Fibroblast of skin of back (primary cell): ENCODE results near the gene ADNP2. TPM values are rescaled to one million over a fixed set of nuclear protein-coding genes. Genes with fewer than 3 reads are reported as not detected.

Experiments used
- DNase-seq: peaks from one replicate; pipeline ENCODE4 v3.0.0-alpha.2; 2013
- polyA plus RNA-seq, 2 experiments: library from polyadenylated mRNA; unstranded; fragments of 120-200 nt; gene quantifications; one replicate each; pipeline ENCODE4 v1.2.1, GENCODE V29; 2013; ENCODE audit not compliant: insufficient read length in 2 of 2

The ADNP2 gene
- polyA plus RNA-seq (2013, experiment 1 of 2; ENCODE audit: insufficient read length): 13.8 TPM
- 8.3 TPM for polyA plus RNA-seq (2013, experiment 2 of 2; ENCODE audit: insufficient read length)

- DNase-seq: peak; percentile 95
Measured at GRCh38 chr18:80108739-80109675, at the start of gene ADNP2. Gene ADNP2 (plus strand): TSS chr18:80109262. CDS start chr18:80117543, 8,281 bp downstream.

GRCh38 chr18:80059945-80060344, 49.1 kb upstream of the ADNP2 start:
- no peak for DNase-seq

GRCh38 chr18:80065705-80066104, 43.4 kb upstream of the ADNP2 start:
- DNase-seq: no peak

- no peak for DNase-seq
Measured at GRCh38 chr18:80067321-80067720, 41.7 kb upstream of the ADNP2 start.

GRCh38 chr18:80067897-80068296, 41.2 kb upstream of the ADNP2 start:
- DNase-seq: no peak

- DNase-seq: peak; percentile 7
Measured at GRCh38 chr18:80068571-80069272, 40.3 kb upstream of the ADNP2 start.

GRCh38 chr18:80070825-80071224, 38.2 kb upstream of the ADNP2 start:
- no peak for DNase-seq

- DNase-seq: no peak
Measured at GRCh38 chr18:80074183-80074582, 34.9 kb upstream of the ADNP2 start.

GRCh38 chr18:80074697-80075096, 34.4 kb upstream of the ADNP2 start:
- peak; percentile 8 for DNase-seq

- DNase-seq: no peak
Measured at GRCh38 chr18:80075940-80076339, 33.1 kb upstream of the ADNP2 start.

GRCh38 chr18:80076379-80076778, 32.7 kb upstream of the ADNP2 start:
- no peak for DNase-seq

GRCh38 chr18:80077873-80078272, 31.2 kb upstream of the ADNP2 start:
- DNase-seq: no peak

GRCh38 chr18:80086281-80086680, 22.8 kb upstream of the ADNP2 start:
- DNase-seq: peak; percentile 27

- DNase-seq: no peak
Measured at GRCh38 chr18:80088036-80088435, 21.0 kb upstream of the ADNP2 start.

- DNase-seq: no peak
Measured at GRCh38 chr18:80088823-80089222, 20.2 kb upstream of the ADNP2 start.

- no peak for DNase-seq
Measured at GRCh38 chr18:80095414-80095813, 13.6 kb upstream of the ADNP2 start.

GRCh38 chr18:80096032-80096565, 13.0 kb upstream of the ADNP2 start:
- DNase-seq: no peak

- no peak for DNase-seq
Measured at GRCh38 chr18:80097201-80097600, 11.9 kb upstream of the ADNP2 start.

GRCh38 chr18:80103231-80103630, 5.8 kb upstream of the ADNP2 start:
- DNase-seq: peak; percentile 87

GRCh38 chr18:80104364-80104779, 4.7 kb upstream of the ADNP2 start:
- no peak for DNase-seq

GRCh38 chr18:80105369-80106167, 3.5 kb upstream of the ADNP2 start:
- DNase-seq: no peak

GRCh38 chr18:80106482-80107051, 2.5 kb upstream of the ADNP2 start:
- DNase-seq: no peak
